Fibroblast of villous mesenchyme (primary cell): ENCODE measurements around the gene PROCR. TPM values are rescaled to one million over a fixed set of nuclear protein-coding genes. Genes with fewer than 3 reads are reported as not detected.
"Not testable (repeated sequence)": the region's sequence is repeated elsewhere in the genome, so short reads cannot be mapped to it uniquely, and the experiment has no call there.

Experiments used
- DNase-seq: peaks from one replicate; pipeline ENCODE4 v3.0.0-alpha.2; 2010; ENCODE audit warnings: low read depth
- H3K4me3 ChIP-seq: 2 replicates; pipeline ENCODE4 v1.5.1; 2011; ENCODE audit warnings: low read depth, mild to moderate bottlenecking, low read length
- total RNA-seq: library from RNA; depleted of rRNA; stranded (reverse); fragments of >200 nt; gene quantifications from 2 replicates; pipeline ENCODE4 v1.2.3, GENCODE V29; 2012
- TF ChIP-seq, protein P1 (sequence below): IDR thresholded peaks from 2 replicates; pipeline ENCODE4 v1.5.1; 2012; ENCODE audit warnings: low read depth, mild to moderate bottlenecking, low read length; ENCODE audit not compliant: insufficient read depth

The PROCR gene
- total RNA-seq, 1 donor, result 22.9 TPM

DNA sequence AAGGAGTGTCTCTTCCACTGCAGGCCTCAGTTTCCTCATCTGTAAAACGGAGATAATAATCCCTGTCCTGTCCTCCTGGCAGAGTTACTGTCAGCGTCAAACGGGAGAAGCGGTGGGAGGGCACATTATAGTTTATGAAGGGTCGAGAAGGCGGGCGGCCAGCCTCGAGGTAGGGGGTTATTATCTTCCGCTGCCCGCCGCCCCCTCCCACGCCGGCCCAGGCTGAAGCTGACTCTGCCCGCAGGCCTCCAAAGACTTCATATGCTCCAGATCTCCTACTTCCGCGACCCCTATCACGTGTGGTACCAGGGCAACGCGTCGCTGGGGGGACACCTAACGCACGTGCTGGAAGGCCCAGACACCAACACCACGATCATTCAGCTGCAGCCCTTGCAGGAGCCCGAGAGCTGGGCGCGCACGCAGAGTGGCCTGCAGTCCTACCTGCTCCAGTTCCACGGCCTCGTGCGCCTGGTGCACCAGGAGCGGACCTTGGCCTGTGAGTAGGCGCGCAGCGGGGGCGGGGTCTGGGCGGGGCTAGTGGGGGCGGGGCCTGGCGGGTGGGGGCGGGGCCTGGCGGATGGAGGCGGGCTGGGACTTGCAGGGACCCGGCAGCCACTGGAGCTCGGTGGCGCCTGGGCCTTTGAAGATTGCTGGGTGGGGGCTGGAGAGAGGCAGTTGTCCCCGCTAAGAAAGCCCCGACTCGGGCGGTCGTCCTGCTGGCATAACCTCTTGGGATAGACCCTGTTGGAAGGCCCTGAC is 2.8 kb downstream of the PROCR start:
- TF ChIP-seq, protein P1, sequence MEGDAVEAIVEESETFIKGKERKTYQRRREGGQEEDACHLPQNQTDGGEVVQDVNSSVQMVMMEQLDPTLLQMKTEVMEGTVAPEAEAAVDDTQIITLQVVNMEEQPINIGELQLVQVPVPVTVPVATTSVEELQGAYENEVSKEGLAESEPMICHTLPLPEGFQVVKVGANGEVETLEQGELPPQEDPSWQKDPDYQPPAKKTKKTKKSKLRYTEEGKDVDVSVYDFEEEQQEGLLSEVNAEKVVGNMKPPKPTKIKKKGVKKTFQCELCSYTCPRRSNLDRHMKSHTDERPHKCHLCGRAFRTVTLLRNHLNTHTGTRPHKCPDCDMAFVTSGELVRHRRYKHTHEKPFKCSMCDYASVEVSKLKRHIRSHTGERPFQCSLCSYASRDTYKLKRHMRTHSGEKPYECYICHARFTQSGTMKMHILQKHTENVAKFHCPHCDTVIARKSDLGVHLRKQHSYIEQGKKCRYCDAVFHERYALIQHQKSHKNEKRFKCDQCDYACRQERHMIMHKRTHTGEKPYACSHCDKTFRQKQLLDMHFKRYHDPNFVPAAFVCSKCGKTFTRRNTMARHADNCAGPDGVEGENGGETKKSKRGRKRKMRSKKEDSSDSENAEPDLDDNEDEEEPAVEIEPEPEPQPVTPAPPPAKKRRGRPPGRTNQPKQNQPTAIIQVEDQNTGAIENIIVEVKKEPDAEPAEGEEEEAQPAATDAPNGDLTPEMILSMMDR, result no peak
- DNase-seq, result no peak
- H3K4me3 ChIP-seq, result no peak overlapping the region

DNA sequence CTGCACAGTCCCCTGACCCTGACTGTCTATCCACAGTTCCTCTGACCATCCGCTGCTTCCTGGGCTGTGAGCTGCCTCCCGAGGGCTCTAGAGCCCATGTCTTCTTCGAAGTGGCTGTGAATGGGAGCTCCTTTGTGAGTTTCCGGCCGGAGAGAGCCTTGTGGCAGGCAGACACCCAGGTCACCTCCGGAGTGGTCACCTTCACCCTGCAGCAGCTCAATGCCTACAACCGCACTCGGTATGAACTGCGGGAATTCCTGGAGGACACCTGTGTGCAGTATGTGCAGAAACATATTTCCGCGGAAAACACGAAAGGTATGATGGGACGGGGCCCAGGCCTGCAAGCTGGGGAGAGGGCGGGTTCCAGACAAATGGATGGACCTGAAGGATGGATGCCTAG is 4.3 kb downstream of the PROCR start:
- DNase-seq, result no peak
- no peak overlapping the region for H3K4me3 ChIP-seq
- TF ChIP-seq, protein P1, result no peak

DNA sequence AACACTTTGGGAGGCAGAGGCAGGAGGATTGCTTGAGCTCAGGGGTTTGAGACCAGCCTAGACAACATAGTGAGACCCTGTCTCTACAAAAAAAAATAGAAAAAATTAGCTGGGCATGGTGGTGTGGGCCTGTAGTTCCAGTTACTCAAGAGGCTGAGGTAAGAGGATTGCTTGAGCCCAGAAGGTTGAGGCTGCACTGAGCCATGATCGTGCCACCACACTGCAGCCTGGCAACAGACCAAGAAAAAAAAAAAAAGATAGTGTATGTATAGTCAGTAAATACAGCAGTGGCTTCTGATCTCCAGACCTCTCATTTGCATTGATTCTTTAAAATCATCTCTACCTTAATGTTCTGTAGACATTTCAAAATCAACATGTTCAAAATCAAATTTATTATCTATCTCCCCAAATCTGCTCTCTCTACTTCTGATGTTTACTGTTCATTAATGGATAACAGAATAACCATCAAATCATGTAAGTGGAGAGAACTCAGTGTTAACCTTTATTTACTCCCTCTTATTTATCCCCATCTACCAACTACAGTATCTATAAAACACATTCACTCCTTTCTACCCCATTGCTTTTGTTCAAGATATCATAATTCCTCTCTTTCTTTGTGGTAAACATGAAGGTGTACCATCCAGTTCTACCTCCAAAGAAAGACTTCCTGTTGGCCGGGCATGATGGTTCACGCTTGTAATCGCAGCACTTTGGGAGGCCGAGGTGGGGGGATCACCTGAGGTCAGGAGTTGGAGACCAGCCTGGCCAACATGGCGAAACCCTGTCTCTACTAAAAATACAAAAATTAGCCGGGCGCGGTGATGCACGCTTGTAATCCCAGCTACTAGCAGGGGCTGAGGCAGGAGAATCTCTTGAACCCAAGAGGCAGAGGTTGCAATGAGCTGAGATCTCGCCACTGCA is 7.7 kb downstream of the PROCR start:
- TF ChIP-seq, protein P1, result no peak
- H3K4me3 ChIP-seq, result no peak overlapping the region
- no peak for DNase-seq

DNA sequence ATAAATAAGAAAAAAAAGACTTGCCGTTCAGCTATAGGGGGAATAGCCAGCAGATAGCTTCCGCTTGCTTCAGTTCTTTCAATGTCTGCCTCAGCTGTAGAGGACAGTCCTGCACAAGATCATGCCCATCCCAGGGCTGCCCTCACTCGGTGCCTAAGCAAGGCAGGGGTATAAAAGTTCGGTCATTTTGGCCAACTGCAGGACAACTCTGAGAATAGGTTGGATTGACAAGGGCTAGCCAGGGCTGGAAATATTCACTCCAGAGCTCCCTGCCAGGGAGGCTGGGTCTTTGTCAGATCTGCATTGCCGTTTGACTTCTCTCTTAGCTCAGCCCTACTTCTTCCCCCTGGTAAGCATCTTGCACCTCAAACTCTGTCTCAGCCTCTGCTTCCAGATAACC is 8.4 kb downstream of the PROCR start:
- H3K4me3 ChIP-seq, result no peak overlapping the region
- TF ChIP-seq, protein P1, result no peak
- DNase-seq, result no peak

DNA sequence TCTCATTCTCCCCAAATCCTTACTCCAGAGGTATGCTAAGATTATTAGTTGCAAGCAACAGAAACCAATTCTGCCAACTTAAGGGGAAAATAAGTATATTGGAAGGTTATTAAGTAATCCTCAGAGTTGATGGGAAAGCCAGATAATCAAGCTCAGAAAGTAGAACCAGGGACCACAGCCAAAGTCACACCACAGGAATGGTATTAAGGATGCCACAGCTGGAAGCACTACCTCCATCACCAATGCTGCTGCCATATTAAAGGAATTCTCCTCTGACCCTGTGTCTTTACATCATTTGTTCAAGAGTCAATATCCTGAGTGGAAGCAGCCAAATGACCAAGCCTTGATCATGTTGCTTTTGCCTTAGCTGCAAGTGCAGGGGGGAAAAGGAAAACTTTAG is 9.9 kb downstream of the PROCR start:
- DNase-seq, result no peak
- H3K4me3 ChIP-seq, result no peak overlapping the region
- TF ChIP-seq, protein P1, result no peak

DNA sequence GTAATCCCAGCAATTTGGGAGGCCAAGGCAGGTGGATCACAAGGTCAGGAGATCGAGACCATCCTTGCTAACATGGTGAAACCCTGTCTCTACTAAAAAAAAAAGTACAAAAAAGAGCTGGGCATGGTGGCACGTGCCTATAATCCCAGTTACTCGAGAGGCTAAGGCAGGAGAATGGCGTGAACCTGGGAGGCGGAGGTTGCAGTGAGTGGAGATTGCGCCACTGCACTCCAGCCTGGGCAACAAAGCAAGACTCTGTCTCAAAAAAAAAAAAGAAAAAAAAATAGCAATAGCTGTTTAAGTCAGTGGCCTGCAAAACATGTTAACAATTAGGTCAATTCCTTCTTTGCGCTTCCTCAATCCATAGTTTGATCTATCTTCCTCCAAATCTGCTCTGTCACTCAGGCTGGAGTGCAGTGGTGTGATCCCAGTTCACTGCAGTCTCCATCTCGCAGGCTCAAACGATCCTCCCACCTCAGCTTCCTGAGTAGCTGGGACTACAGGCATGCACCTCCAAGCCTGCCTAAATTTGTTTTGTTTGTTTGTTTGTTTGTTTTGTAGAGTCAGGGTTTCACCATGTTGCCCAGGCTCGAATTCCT is 14.9 kb downstream of the PROCR start:
- DNase-seq, H3K4me3 ChIP-seq: not testable (repeated sequence)
